ENCODE measurements around the gene PLBD2. TPM values are rescaled to one million over a fixed set of nuclear protein-coding genes. Genes with fewer than 3 reads are reported as not detected.

The PLBD2 gene
- total and polyA plus RNA-seq, 9 of the 15 experiments (the other 6 are each of a cell fraction or from before 2014, with no cell fraction given), result 2.4 to 37.4 (median 6.0) TPM

GRCh38 chr12:113422030-113422885 lies 63.9 kb downstream of the PLBD2 start, which contains the start of gene SDSL (continued):
- TF ChIP-seq SMAD3 (CRISPR knock-in tag; conservative IDR thresholded peaks at IDR 0.05) (0 out of 2 replicates have a peak, but pooled peaks have one; percentile 7), ZBTB7A (IDR thresholded peaks at IDR 0.05; ENCODE audit: borderline replicate concordance, control insufficient read depth, low read depth, low read length) (0 out of 2 replicates have a peak, but pooled peaks have one; percentile 8), SOX6 (IDR thresholded peaks at IDR 0.05) (peak; percentile 50), MEIS2 (IDR thresholded peaks at IDR 0.05; ENCODE audit: partially characterized antibody) (peak; percentile 98), TFAP4 (CRISPR knock-in tag; IDR thresholded peaks at IDR 0.05; ENCODE audit: borderline replicate concordance) (peak; percentile 69; the same call in 1 of the 2 replicates), MAZ (CRISPR knock-in tag; conservative IDR thresholded peaks at IDR 0.05 in 1 of 2, IDR thresholded peaks at IDR 0.05 in 1 of 2) (peak; percentile 43 to 52; a peak in 2 of 4 replicates), SNIP1 (IDR thresholded peaks at IDR 0.05; ENCODE audit: low read depth) (no peak), POU5F1 (IDR thresholded peaks at IDR 0.05; ENCODE audit: borderline replicate concordance, low read depth, low read length, partially characterized antibody) (no peak), CCNT2 (IDR thresholded peaks at IDR 0.05; ENCODE audit: borderline replicate concordance, extremely low read depth, insufficient read length, low read depth, low read length) (no peak), NFE2L1 (tag; IDR thresholded peaks at IDR 0.05; ENCODE audit: borderline replicate concordance, low read depth) (no peak), HLTF (IDR thresholded peaks at IDR 0.05) (no peak), SIN3B (IDR thresholded peaks at IDR 0.05; ENCODE audit: low read depth) (no peak), MXI1 (IDR thresholded peaks at IDR 0.05; ENCODE audit: low read depth, low read length) (no peak), ESRRA (IDR thresholded peaks at IDR 0.05; ENCODE audit: borderline replicate concordance, low read depth) (0 out of 2 replicates have a peak, but pooled peaks have one; percentile 40), REST (IDR thresholded peaks at IDR 0.05; ENCODE audit: borderline replicate concordance) (peak; percentile 99), REST (CRISPR knock-in tag; IDR thresholded peaks at IDR 0.05; ENCODE audit: low read depth) (no peak; the same call in 1 of the 2 replicates), PRMT5 (CRISPR knock-in tag; IDR thresholded peaks at IDR 0.05) (no peak), STAG1 (CRISPR knock-in tag; IDR thresholded peaks at IDR 0.05; ENCODE audit: borderline replicate concordance) (no peak), MTA3 (IDR thresholded peaks at IDR 0.05; ENCODE audit: borderline replicate concordance) (peak; percentile 67; the same call in 1 of the 2 replicates)

Measured in K562 (cell line).